K562 (cell line): ENCODE measurements around the gene SCN7A. TPM values are rescaled to one million over a fixed set of nuclear protein-coding genes. Genes with fewer than 3 reads are reported as not detected.

Source experiments
- AFF1 ChIP-seq, 2 experiments: fragments of 450-650 bp; IDR thresholded peaks; 2 replicates each; pipeline ENCODE4 v1.6.1; 2018; ENCODE audit warnings: mild to moderate bottlenecking in 2 of 2, low read depth in 1 of 2; ENCODE audit not compliant: partially characterized antibody in 2 of 2
- ARID1B ChIP-seq: fragments of 450-650 bp; IDR thresholded peaks from 2 replicates; pipeline ENCODE4 v1.6.1; 2016; ENCODE audit warnings: antibody characterized with exemption, mild to moderate bottlenecking, inconsistent platforms
- CHD1 ChIP-seq: fragments of 200-600 bp; sonication (generic); IDR thresholded peaks from one replicate; pipeline ENCODE4 v1.6.1; 2012; ENCODE audit warnings: mild to moderate bottlenecking, moderate library complexity, low read length, inconsistent platforms
- EWSR1 ChIP-seq: fragments of 450-650 bp; IDR thresholded peaks from 2 replicates; pipeline ENCODE4 v1.6.1; 2018; ENCODE audit warnings: borderline replicate concordance, mild to moderate bottlenecking, low read depth, moderate library complexity; ENCODE audit not compliant: partially characterized antibody
- HDAC1 ChIP-seq, 2 experiments: fragments of 450-650 bp; IDR thresholded peaks; 2 replicates each; pipeline ENCODE4 v1.6.1; 2016 to 2017; ENCODE audit warnings: inconsistent platforms in 1 of 2, mild to moderate bottlenecking in 1 of 2, moderate library complexity in 1 of 2
- HDAC3 ChIP-seq: fragments of 450-650 bp; IDR thresholded peaks from 2 replicates; pipeline ENCODE4 v1.6.1; 2018; ENCODE audit warnings: borderline replicate concordance, mild to moderate bottlenecking, moderate library complexity; ENCODE audit not compliant: partially characterized antibody
- LARP7 ChIP-seq: fragments of 450-650 bp; IDR thresholded peaks from 2 replicates; pipeline ENCODE4 v1.6.1; 2016
- POLR3G ChIP-seq: IDR thresholded peaks from 2 replicates; pipeline ENCODE4 v1.6.1; 2011; ENCODE audit not compliant: insufficient read length, insufficient replicate concordance; ENCODE audit errors: extremely low read depth
- PRPF4 ChIP-seq: fragments of 200-400 bp; formaldehyde crosslinking; IDR thresholded peaks from one replicate; pipeline ENCODE4 v1.6.1; 2017; ENCODE audit warnings: low read length, low read depth, mild to moderate bottlenecking; ENCODE audit not compliant: insufficient read depth, poor library complexity, severe bottlenecking
- RCOR1 ChIP-seq, 2 experiments: IDR thresholded peaks; 2 replicates each; pipeline ENCODE4 v1.6.1; 2012; ENCODE audit warnings: low read depth in 2 of 2, low read length in 2 of 2, borderline replicate concordance in 1 of 2, improper control_type of control experiment in 1 of 2
- SETDB1 ChIP-seq: IDR thresholded peaks from one replicate; pipeline ENCODE4 v1.6.1; 2012; ENCODE audit warnings: low read length, control low read depth, inconsistent platforms
- SLC30A9 ChIP-seq: fragments of 250-450 bp; sonication (Bioruptor Pico); IDR thresholded peaks from 2 replicates; pipeline ENCODE4 v1.8.0; 2022; ENCODE audit warnings: mild to moderate bottlenecking, moderate library complexity
- SOX6 ChIP-seq: fragments of 450-650 bp; IDR thresholded peaks from 2 replicates; pipeline ENCODE4 v1.6.1; 2014; ENCODE audit warnings: mild to moderate bottlenecking
- UBTF ChIP-seq, 2 experiments: IDR thresholded peaks; 2 replicates each; pipeline ENCODE4 v1.6.1; 2012; ENCODE audit warnings: improper control_type of control experiment in 2 of 2, low read depth in 2 of 2, low read length in 2 of 2, borderline replicate concordance in 1 of 2
- polyA plus RNA-seq, 8 experiments: library from polyadenylated mRNA; depleted of rRNA in 4 of 8; stranded (reverse) in 5 of 8; unstranded in 3 of 8; fragments of >200 nt; fragmentation: Nextera tagmentation in 2 of 8; fragmentation: Illumina TruSeq in 1 of 8; extraction: Ambion mirVana in 2 of 8; extraction: Trizol in 1 of 8; gene quantifications; 2 replicates each; pipeline versions ENCODE4 v1.2.1 to v1.2.3, GENCODE V29; 2011 to 2014; ENCODE audit warnings: inconsistent platforms in 1 of 8, missing spikeins in 1 of 8
- total RNA-seq, 7 experiments: library from RNA; depleted of rRNA in 6 of 7; stranded (reverse); fragments of >200 nt in 6 of 7; fragmentation: Illumina TruSeq in 2 of 7; extraction: Trizol in 2 of 7; gene quantifications; 2 replicates each; pipeline versions ENCODE4 v1.2.1 to v1.2.3, GENCODE V29; 2011 to 2021; ENCODE audit warnings: low replicate concordance in 1 of 7

The SCN7A gene
- total and polyA plus RNA-seq, 9 of the 15 experiments (the other 6 are each of a cell fraction or from before 2014, with no cell fraction given), result under 0.01 to 0.05 (median 0.03) TPM; not detected in 3

DNA sequence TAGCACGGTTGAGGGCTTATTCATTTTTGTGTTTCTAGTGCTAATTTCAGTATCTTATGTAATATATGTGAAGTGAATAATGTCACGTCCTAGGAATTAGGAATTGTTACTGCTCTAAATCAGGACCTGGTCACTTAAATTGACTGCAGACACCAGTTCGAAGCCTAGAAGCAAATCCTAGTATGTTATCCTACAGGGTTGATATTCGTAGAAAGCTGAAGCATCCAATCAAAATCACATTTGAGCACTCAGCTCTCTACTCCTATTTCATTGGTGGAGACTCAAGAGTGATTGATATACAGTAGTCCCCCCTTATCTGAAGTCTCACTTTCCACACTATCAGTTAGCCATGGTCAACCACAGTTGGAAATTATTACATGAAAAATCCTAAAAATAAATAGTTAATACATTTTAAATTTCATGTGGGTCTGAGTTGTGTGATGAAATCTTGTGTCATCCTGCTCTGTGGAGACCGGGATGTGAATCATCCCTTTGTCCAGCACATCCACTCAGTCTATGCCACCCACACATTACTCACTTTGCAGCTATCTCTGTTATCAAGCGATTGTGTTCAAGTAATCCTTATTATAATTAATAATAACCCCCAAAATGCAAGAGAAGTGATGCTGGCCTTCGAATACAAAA lies 83.1 kb downstream of the SCN7A start (continued):
- TF ChIP-seq UBTF (IDR thresholded peaks at IDR 0.05; ENCODE audit: borderline replicate concordance in 1 of 2, low read depth in 2 of 2, low read length in 2 of 2), result no peak
- no peak for TF ChIP-seq SETDB1
- no peak for TF ChIP-seq LARP7
- no peak for TF ChIP-seq SLC30A9 (CRISPR knock-in tag)
- no peak for TF ChIP-seq HDAC1 (IDR thresholded peaks at IDR 0.05)
- TF ChIP-seq RCOR1 (IDR thresholded peaks at IDR 0.05; ENCODE audit: borderline replicate concordance in 1 of 2, low read depth in 2 of 2, low read length in 2 of 2), result no peak
- TF ChIP-seq POLR3G, result no peak
- TF ChIP-seq PRPF4, result no peak
- TF ChIP-seq HDAC3, result no peak
- TF ChIP-seq AFF1 (IDR thresholded peaks at IDR 0.05; ENCODE audit: low read depth in 1 of 2, partially characterized antibody in 2 of 2), result no peak
- TF ChIP-seq CHD1, result no peak
- TF ChIP-seq EWSR1, result no peak
- TF ChIP-seq ARID1B, result peak; percentile 82
- peak; percentile 89 for TF ChIP-seq SOX6
